Fibroblast of pulmonary artery (primary cell): Measurements from ENCODE around the gene TMOD1.
A peak's percentile ranks its signal among the peaks of the same experiment; 100 is the strongest.

Source experiments
- DNase-seq: peaks from one replicate; pipeline ENCODE4 v3.0.0-alpha.2; 2010; ENCODE audit warnings: low read depth
- H3K4me3 ChIP-seq: replicated peaks from 2 replicates; pipeline ENCODE4 v1.5.1; 2011; ENCODE audit warnings: low read depth, mild to moderate bottlenecking, control low read depth, low read length, moderate library complexity
- CTCF ChIP-seq: IDR thresholded peaks from 2 replicates; pipeline ENCODE4 v1.5.1; 2011; ENCODE audit warnings: mild to moderate bottlenecking, control low read depth, low read length, inconsistent platforms; ENCODE audit errors: missing control alignments

TMOD1 gene

GRCh38 chr9:97591535-97591934 is 90.1 kb downstream of the TMOD1 start:
- no peak for DNase-seq
- TF ChIP-seq CTCF = no peak
- no peak overlapping the region for H3K4me3 ChIP-seq

- no peak overlapping the region for H3K4me3 ChIP-seq
- peak; percentile 21 for DNase-seq
- TF ChIP-seq CTCF = no peak
These were observed 90.7 kb downstream of the TMOD1 start for GRCh38 chr9:97592126-97592525.

GRCh38 chr9:97593960-97594359 is 92.5 kb downstream of the TMOD1 start:
- DNase-seq = no peak
- no peak overlapping the region for H3K4me3 ChIP-seq
- TF ChIP-seq CTCF = no peak

GRCh38 chr9:97594381-97594921 is 93.0 kb downstream of the TMOD1 start:
- H3K4me3 ChIP-seq = no peak overlapping the region
- TF ChIP-seq CTCF = no peak
- no peak for DNase-seq

- DNase-seq = no peak
- TF ChIP-seq CTCF = no peak
These were observed 95.4 kb downstream of the TMOD1 start for GRCh38 chr9:97596906-97597305.

GRCh38 chr9:97598461-97599288 is 97.2 kb downstream of the TMOD1 start:
- H3K4me3 ChIP-seq = no peak overlapping the region
- peak; percentile 97 for TF ChIP-seq CTCF
- peak; percentile 88 for DNase-seq

More at GRCh38 chr9:97596906-97597305, 95.4 kb downstream of the TMOD1 start:
- H3K4me3 ChIP-seq = no peak overlapping the region

- TF ChIP-seq CTCF = no peak
- no peak for DNase-seq
- no peak overlapping the region for H3K4me3 ChIP-seq
These were observed 97.9 kb downstream of the TMOD1 start for GRCh38 chr9:97599314-97599846.
